Fibroblast of skin of scalp (primary cell): ENCODE data around the gene FOCAD. TPM values are rescaled to one million over a fixed set of nuclear protein-coding genes. Genes with fewer than 3 reads are reported as not detected.
"Not testable (repeated sequence)": the region's sequence is repeated elsewhere in the genome, so short reads cannot be mapped to it uniquely, and the experiment has no call there.

Source experiments
- DNase-seq: peaks from one replicate; pipeline ENCODE4 v3.0.0-alpha.2; 2013
- polyA plus RNA-seq, 2 experiments: library from polyadenylated mRNA; unstranded; fragments of 120-200 nt; gene quantifications; one replicate each; pipeline ENCODE4 v1.2.1, GENCODE V29; 2013; ENCODE audit not compliant: insufficient read length in 2 of 2

The FOCAD gene
- polyA plus RNA-seq (2013, experiment 1 of 2; ENCODE audit: insufficient read length), result 21.6 TPM
- 22.7 TPM for polyA plus RNA-seq (2013, experiment 2 of 2; ENCODE audit: insufficient read length)

DNA sequence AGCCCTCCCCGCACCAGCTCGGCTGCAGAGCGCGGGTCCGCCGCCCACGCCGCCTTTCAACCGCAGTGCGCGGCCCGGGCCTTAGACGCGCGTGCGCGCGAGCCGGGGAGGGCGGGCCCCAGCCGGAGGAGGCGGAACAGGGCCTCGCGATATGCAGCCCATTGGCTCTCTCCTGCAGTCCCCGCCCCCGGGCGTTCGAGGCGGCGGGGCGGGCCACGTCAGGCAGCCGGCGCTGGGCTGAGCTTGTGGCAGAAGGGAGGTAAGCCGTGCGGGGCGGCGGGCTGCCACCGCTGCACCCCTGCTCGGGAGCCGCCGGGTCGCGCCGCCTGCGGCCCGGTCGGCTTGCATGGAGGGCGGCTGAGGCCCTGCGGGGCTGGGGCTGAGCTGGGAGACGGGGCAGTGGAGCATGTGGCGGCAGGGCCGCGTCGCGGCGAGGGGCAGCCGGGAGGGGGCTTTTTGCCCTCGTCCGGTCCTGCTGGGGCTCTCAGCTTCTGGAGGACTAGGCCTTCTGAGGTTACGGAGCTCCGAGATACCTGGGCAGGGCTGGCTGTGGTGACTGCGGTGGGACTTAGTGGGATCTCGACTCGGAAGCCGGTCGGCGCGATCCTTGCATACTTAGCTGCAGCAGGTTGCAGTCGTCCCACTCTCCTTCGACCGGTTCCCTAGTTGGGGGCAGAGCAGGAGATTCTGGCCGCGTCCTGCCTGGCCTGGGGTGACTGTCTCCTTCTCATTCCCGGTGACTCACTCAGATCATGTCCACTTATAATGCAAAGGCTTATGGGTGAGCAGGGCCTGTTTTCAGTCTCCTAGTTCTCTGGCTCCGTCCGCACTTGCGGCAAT lies at the start of gene FOCAD:
TSS of gene FOCAD (plus strand) at position 225 of the 840 bp plus-strand sequence. CDS start 31,095 bp downstream, outside the sequence.
- DNase-seq, result peak; percentile 95

- DNase-seq, result no peak
These were observed 49.2 kb upstream of the FOCAD start for GRCh38 chr9:20634895-20635294.

- DNase-seq, result no peak
These were observed 47.1 kb upstream of the FOCAD start for GRCh38 chr9:20636888-20637440.

- DNase-seq, result no peak
These were observed 43.5 kb upstream of the FOCAD start for GRCh38 chr9:20640331-20641187.

DNA sequence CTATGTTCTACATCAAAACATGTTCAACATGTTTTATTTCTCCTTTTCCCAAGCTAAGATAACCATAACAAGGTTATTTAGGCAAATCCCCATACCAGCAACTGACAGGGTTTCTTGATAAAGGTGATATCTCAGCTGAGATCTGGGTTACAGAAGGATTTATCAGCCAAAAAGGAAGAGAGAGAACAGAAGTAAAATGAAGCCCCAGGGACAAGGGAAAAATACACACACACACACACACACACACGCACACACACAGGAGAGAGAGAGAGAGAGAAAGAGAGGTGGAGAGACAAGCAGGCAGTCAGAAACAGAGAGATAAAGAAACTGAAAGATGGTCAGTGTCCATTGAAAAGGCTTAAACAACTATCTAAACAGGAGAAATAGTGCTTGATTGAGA lies 42.0 kb upstream of the FOCAD start:
- DNase-seq, result no peak

DNA sequence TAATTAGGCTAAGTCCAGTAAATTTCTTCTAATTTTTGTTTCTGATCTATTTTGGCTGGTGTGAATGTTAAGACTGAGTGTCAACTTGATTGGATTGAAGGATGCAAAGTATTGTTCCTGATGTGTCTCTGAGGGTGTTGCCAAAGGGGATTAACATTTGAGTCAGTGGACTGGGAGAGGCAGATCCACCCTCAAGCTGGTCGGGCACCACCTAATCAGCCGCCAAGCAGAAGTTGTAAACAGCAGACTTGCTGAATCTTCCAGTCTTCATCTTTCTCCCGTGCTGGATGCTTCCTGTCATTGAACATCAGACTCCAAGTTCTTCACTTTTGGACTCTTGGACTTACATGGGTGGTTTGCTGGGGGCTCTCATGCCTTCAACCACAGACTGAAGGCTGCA lies 40.4 kb upstream of the FOCAD start:
- no peak for DNase-seq

DNA sequence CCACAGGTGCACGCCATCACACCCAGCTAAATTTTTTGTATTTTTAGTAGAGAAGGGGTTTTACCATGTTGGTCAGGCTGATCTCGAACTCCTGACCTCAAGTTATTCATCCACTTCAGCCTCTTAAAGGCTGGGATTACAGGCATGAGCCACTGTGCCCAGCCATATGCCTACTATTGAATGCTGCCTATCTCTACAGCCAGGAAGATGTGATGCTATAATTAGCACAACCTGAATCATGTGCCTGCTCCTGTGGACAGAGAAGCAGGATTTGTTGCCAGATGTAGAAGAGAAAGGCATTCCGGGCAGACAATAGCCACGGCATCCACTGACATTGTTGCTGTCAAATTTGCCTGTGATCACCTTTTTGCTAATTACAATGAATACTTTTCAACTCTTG lies 37.4 kb upstream of the FOCAD start:
- DNase-seq, result no peak

DNA sequence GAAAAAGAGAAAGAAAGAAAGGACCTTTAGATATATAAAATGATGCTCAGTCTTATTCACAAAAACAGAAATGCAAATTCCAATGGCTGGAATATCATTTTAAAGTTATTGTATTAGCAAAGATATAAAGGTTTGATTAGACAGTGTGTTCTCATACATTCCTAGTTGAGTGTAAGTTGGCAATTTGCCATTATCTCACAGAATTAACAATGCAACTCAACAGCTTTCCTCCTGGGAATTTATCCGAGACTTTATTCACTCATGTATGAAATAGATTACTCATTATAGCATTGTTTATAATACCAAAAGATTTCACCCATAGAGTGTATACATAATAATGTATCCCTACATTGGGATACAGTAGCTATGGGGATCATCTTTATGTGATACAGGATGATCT lies 34.7 kb upstream of the FOCAD start:
- no peak for DNase-seq

GRCh38 chr9:20650313-20650712 lies 33.7 kb upstream of the FOCAD start:
- DNase-seq, result no peak

DNA sequence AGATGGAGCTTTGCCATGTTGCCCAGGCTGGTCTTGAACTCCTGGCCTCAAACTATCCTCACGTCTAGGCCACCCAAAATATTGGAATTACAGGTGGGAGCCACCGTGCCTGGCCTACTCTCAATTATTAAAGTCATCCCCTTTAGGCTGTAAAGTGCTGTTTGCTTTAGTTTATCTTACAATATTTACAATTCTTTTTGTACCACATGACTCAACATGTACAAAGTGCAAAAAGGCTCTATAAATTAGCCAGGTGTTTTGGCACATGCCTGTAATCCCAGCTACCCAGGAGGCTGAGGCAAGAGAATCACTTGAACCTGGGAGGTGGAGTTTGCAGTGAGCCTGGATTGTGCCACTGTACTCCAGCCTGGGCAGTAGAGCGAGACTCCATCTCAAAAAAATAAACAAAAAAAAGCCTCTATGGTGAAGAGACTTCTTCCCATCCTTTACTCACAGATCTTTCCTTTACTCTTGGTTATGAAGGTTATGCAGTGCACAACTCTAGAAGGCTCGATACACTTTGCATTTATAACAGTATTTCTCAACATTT lies 33.2 kb upstream of the FOCAD start:
- DNase-seq, result no peak

DNA sequence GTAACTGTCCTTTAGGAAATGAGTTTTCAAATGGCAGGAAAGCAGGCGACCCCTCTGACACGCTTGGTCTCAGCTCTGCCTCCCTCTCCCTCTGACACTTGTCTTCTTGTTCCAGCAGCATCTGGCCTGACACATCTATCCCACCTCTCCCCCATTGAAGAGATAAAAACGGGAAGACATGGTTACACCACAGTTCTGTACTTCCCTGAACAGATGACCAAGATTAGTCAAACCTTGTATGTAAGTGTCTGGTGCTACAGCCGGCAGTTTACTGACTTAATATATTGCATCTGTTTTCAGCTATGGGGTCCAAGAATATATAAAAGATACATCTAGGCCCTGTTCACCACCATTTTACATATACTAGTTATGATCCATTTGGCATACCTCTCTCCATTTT lies 32.1 kb upstream of the FOCAD start:
- no peak for DNase-seq

- not testable (repeated sequence) for DNase-seq
These were observed 25.8 kb upstream of the FOCAD start for GRCh38 chr9:20658246-20658667.

DNA sequence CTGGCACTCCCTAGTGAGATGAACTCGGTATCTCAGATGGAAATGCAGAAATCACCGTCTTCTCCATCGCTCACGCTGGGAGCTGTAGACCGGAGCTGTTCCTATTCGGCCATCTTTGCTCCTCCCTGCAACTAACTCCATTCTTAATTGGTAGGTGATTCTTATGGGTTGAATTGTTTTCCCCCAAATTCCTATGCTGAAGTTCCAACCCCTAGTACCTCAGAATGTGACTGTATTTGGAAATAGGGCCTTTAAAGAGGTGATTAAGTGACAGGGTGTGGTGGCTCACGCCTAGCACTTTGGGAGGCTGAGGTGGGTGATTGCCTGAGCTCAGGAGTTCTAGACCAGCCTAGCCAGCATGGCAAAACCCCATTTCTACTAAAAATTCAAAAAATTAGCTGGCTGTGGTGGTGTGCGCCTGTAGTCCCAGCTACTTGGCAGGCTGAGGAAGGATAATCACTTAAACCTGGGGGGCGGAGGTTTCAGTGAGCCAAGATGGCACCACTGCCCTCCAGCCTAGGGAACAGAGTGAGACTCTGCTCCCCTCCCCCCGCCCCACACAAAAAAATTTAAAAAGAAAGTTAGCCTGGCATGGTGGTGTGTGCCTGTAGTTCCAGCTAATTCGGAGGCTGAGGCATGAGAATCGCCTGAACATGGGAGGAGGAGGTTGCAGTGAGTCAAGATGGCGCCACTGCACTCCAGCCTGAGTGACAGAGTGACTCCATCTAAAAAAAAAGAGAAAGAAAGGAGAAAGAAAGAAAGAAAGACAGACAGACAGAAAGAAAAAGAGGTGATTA lies 25.2 kb upstream of the FOCAD start:
- DNase-seq, result no peak

- no peak for DNase-seq
These were observed 24.5 kb upstream of the FOCAD start for GRCh38 chr9:20659474-20659967.

GRCh38 chr9:20662156-20662555 lies 21.9 kb upstream of the FOCAD start:
- DNase-seq, result no peak

- DNase-seq, result no peak
These were observed 20.9 kb upstream of the FOCAD start for GRCh38 chr9:20663133-20663532.

- DNase-seq, result no peak
These were observed 19.6 kb upstream of the FOCAD start for GRCh38 chr9:20664501-20664900.

DNA sequence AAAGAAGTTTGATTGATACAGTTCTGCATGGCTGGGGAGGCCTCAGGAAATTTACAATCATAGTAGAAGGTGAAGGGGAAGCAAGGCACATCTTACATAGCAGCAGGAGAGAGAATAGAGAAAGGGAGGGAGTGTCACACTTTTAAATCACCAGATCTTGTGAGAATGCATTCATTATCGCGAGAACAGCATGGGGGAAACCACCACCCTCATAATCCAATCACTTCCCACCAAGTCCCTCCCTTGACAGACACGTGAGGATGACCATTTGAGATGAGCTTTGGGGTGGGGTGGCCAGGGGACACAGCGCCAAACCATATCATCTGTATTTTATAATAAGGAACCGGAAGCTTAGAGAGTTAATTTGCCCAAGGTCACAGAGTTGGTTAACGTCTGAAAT lies 13.7 kb upstream of the FOCAD start:
- no peak for DNase-seq

GRCh38 chr9:20671635-20672034 lies 12.4 kb upstream of the FOCAD start:
- DNase-seq, result no peak

DNA sequence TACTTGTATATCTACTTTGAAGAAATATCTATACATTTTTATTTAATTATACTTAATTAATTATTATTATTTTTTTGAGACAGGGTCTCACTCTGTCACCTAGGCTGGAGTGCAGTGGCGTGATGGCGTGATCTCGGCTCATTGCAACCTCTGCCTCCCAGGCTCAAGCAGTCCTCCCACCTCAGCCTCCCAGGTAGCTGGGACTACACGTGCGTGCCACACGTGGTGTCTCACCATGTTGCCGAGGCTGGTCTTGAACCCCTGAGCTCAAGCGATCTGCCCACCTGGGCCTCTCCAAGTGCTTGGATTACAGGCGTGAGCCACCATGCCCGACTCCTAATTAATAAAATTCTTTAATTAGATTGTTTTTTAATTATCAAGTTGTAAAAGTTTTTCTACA lies 10.5 kb upstream of the FOCAD start:
- DNase-seq, result not testable (repeated sequence)

DNA sequence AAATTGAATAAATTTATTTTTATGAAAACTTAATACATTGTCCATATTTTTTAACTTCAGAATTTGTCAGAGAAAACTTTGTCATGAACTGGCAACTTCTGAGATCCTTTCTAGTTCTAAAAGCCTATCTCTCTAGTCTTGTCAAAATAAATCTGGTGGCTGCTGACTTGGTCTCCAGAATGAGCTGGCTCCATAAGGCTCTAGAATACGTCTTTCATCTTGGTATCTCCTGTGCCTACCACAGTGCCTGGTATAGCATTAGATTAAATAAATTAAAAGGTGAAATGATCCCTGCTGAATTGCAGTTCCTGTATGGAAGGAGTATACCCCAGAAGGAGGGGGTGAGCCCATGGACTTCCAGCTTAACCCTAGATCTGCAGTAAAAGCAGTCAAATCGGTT lies 2.6 kb upstream of the FOCAD start:
- no peak for DNase-seq
